ES-I3 (cell line): Measurements from ENCODE around the gene HYAL2.

ENCODE experiments used
- H3K36me3 ChIP-seq: 2 replicates; pipeline ENCODE4 v1.6.1; 2013; ENCODE audit warnings: mild to moderate bottlenecking, low read length, control low read depth, moderate library complexity; ENCODE audit not compliant: insufficient read depth
- H3K4me1 ChIP-seq: 2 replicates; pipeline ENCODE4 v1.6.1; 2013; ENCODE audit warnings: mild to moderate bottlenecking, control low read depth, low read length; ENCODE audit not compliant: insufficient read depth
- H3K9ac ChIP-seq: 2 replicates; pipeline ENCODE4 v1.6.1; 2013; ENCODE audit warnings: low read depth, mild to moderate bottlenecking, low read length, moderate library complexity
- H3K9me3 ChIP-seq: 2 replicates; pipeline ENCODE4 v1.6.1; 2013; ENCODE audit warnings: mild to moderate bottlenecking, low read length, moderate library complexity; ENCODE audit not compliant: control insufficient read depth, insufficient read depth

Gene HYAL2

GRCh38 chr3:50327943-50328691, 5.6 kb upstream of the HYAL2 start, which contains the start of gene TUSC2:
Gene TUSC2 (minus strand): TSS chr3:50328223. CDS start chr3:50328099, 124 bp downstream.
- peak within 1 kb of the TSS; percentile 88 for H3K9ac ChIP-seq
- H3K4me1 ChIP-seq, result peaks cover 8% of the 10 kb centered on the region; the same call in 1 of the 2 replicates
- H3K9me3 ChIP-seq, result no peaks in the 10 kb centered on the region
- H3K36me3 ChIP-seq, result no peaks in the 10 kb centered on the region; the same call in none of the 2 replicates

GRCh38 chr3:50327129-50327528, 4.6 kb upstream of the HYAL2 start:
- no peaks in the 10 kb centered on the region; the same call in none of the 2 replicates for H3K36me3 ChIP-seq
- H3K9me3 ChIP-seq, result no peaks in the 10 kb centered on the region
- H3K9ac ChIP-seq, result peak overlapping the region; percentile 88
- peaks cover 13% of the 10 kb centered on the region; the same call in 1 of the 2 replicates for H3K4me1 ChIP-seq

- no peaks in the 10 kb centered on the region; the same call in 1 of the 2 replicates for H3K36me3 ChIP-seq
- H3K9ac ChIP-seq, result no peak overlapping the region
- no peaks in the 10 kb centered on the region for H3K9me3 ChIP-seq
- peaks cover 13% of the 10 kb centered on the region; the same call in 1 of the 2 replicates for H3K4me1 ChIP-seq
Observed at GRCh38 chr3:50326182-50326541, 3.6 kb upstream of the HYAL2 start.

GRCh38 chr3:50325497-50326181, 3.1 kb upstream of the HYAL2 start:
- Histone ChIP-seq H3K4me1 (peaks cover 13% of the 10 kb centered on the region; the same call in 1 of the 2 replicates), H3K36me3 (no peaks in the 10 kb centered on the region), H3K9ac (no peak overlapping the region), H3K9me3 (no peaks in the 10 kb centered on the region)

- Histone ChIP-seq H3K9ac (no peak overlapping the region), H3K9me3 (no peaks in the 10 kb centered on the region), H3K4me1 (peaks cover 17% of the 10 kb centered on the region; the same call in 1 of the 2 replicates), H3K36me3 (no peaks in the 10 kb centered on the region)
Observed at GRCh38 chr3:50325113-50325480, 2.6 kb upstream of the HYAL2 start.

GRCh38 chr3:50324351-50325112, 2.0 kb upstream of the HYAL2 start:
- H3K9me3 ChIP-seq, result no peaks in the 10 kb centered on the region
- no peak overlapping the region for H3K9ac ChIP-seq
- H3K36me3 ChIP-seq, result peaks cover 4% of the 10 kb centered on the region; the same call in 1 of the 2 replicates
- H3K4me1 ChIP-seq, result peaks cover 22% of the 10 kb centered on the region; the same call in 1 of the 2 replicates

GRCh38 chr3:50323614-50324199, 1.2 kb upstream of the HYAL2 start:
- Histone ChIP-seq H3K9ac (no peak overlapping the region), H3K36me3 (peaks cover 9% of the 10 kb centered on the region), H3K4me1 (peaks cover 22% of the 10 kb centered on the region; the same call in 1 of the 2 replicates), H3K9me3 (no peaks in the 10 kb centered on the region)

GRCh38 chr3:50323092-50323600, 601 bp upstream of the HYAL2 start:
- Histone ChIP-seq H3K36me3 (peaks cover 9% of the 10 kb centered on the region), H3K4me1 (peaks cover 22% of the 10 kb centered on the region; the same call in 1 of the 2 replicates), H3K9ac (peak overlapping the region; percentile 89; the same call in 1 of the 2 replicates), H3K9me3 (no peaks in the 10 kb centered on the region)

GRCh38 chr3:50322115-50322385, 495 bp downstream of the HYAL2 start:
- H3K4me1 ChIP-seq, result peaks cover 32% of the 10 kb centered on the region; the same call in 1 of the 2 replicates
- H3K36me3 ChIP-seq, result peaks cover 9% of the 10 kb centered on the region
- peak overlapping the region; percentile 89 for H3K9ac ChIP-seq
- no peaks in the 10 kb centered on the region for H3K9me3 ChIP-seq

GRCh38 chr3:50321336-50322114, 1.0 kb downstream of the HYAL2 start:
- H3K36me3 ChIP-seq, result peaks cover 9% of the 10 kb centered on the region

GRCh38 chr3:50320853-50321335, 1.7 kb downstream of the HYAL2 start:
- no peaks in the 10 kb centered on the region for H3K9me3 ChIP-seq
- peaks cover 9% of the 10 kb centered on the region for H3K36me3 ChIP-seq
- peak overlapping the region; percentile 89 for H3K9ac ChIP-seq
- H3K4me1 ChIP-seq, result peaks cover 36% of the 10 kb centered on the region; the same call in 1 of the 2 replicates

More at GRCh38 chr3:50321336-50322114, 1.0 kb downstream of the HYAL2 start:
- Histone ChIP-seq H3K4me1 (peaks cover 33% of the 10 kb centered on the region; the same call in 1 of the 2 replicates), H3K9me3 (no peaks in the 10 kb centered on the region), H3K9ac (peak overlapping the region; percentile 89)

- peaks cover 9% of the 10 kb centered on the region for H3K36me3 ChIP-seq
- peak overlapping the region; percentile 89 for H3K9ac ChIP-seq
- H3K4me1 ChIP-seq, result peaks cover 36% of the 10 kb centered on the region; the same call in 1 of the 2 replicates
- H3K9me3 ChIP-seq, result no peaks in the 10 kb centered on the region
Observed at GRCh38 chr3:50319894-50320625, 2.5 kb downstream of the HYAL2 start.
